ENCODE data around the gene GIN1. TPM values are rescaled to one million over a fixed set of nuclear protein-coding genes. Genes with fewer than 3 reads are reported as not detected.
"Not testable (repeated sequence)": the region's sequence is repeated elsewhere in the genome, so short reads cannot be mapped to it uniquely, and the experiment has no call there.

Gene GIN1
- total and polyA plus RNA-seq, 4 experiments from 2014 or later = 10.0 to 15.2 (median 12.5) TPM

- peaks cover 0 to 3% of the 10 kb centered on the region in 2 donors for H3K36me3 Mint-ChIP-seq
Observed at GRCh38 chr5:103057208-103058130, 62.5 kb downstream of the GIN1 start.

GRCh38 chr5:103046706-103047105 lies 73.2 kb downstream of the GIN1 start:
- intact Hi-C loops (cut with micrococcal nuclease); H3K9me3 Mint-ChIP-seq: not testable (repeated sequence)

More at GRCh38 chr5:103057208-103058130, 62.5 kb downstream of the GIN1 start:
- Histone ChIP-seq H3K27me3 (ENCODE audit: insufficient read depth, low read length) (no peaks in the 10 kb centered on the region), H3K4me3 (ENCODE audit: low read length in 2 of 2) (no peak overlapping the region), H3K27ac (ENCODE audit: low read depth, low read length) (no peak overlapping the region), H3K9me3 (ENCODE audit: control insufficient read depth in 1 of 2, low read length in 2 of 2) (no peaks in the 10 kb centered on the region), H3K4me1 (ENCODE audit: insufficient read depth, low read length) (no peaks in the 10 kb centered on the region), H3K36me3 (ENCODE audit: insufficient read depth, low read length) (no peaks in the 10 kb centered on the region)
- H3K4me1 Mint-ChIP-seq = peaks cover 0 to 12% (median 0%) of the 10 kb centered on the region in 4 donors
- H3K27ac Mint-ChIP-seq = no peak overlapping the region
- CTCF ChIA-PET (ENCODE audit: partially characterized antibody) = interaction anchor here (0.5 kb wide), 1 partner anchor 106 kb away, joined by 5 read pairs; no protein-coding TSS in a partner anchor
- no peak for DNase-seq
- intact Hi-C loops (cut with micrococcal nuclease) = no loop called here
- peaks cover 0 to 9% (median 2%) of the 10 kb centered on the region in 8 donors for H3K9me3 Mint-ChIP-seq
- peak overlapping the region in 2 of 8 donors; percentile 23 to 27 for H3K4me3 Mint-ChIP-seq
- H3K27me3 Mint-ChIP-seq = peaks cover 0 to 3% of the 10 kb centered on the region in 2 donors
- POLR2A ChIA-PET (ENCODE audit: partially characterized antibody) = no interaction called here

GRCh38 chr5:103041071-103041676 lies 78.8 kb downstream of the GIN1 start:
- Mint-ChIP-seq H3K27me3 (peaks cover 3 to 4% of the 10 kb centered on the region in 2 donors), H3K4me3 (no peak overlapping the region), H3K27ac (no peak overlapping the region), H3K4me1 (no peaks in the 10 kb centered on the region), H3K9me3 (no peaks in the 10 kb centered on the region), H3K36me3 (no peaks in the 10 kb centered on the region)
- no peaks in the 10 kb centered on the region for H3K9me3 ChIP-seq (ENCODE audit: control insufficient read depth in 1 of 2, low read length in 2 of 2)
- H3K36me3 ChIP-seq (ENCODE audit: insufficient read depth, low read length) = no peaks in the 10 kb centered on the region
- no peaks in the 10 kb centered on the region for H3K4me1 ChIP-seq (ENCODE audit: insufficient read depth, low read length)
- H3K27ac ChIP-seq (ENCODE audit: low read depth, low read length) = no peak overlapping the region
- POLR2A ChIA-PET (ENCODE audit: partially characterized antibody) = no interaction called here
- CTCF ChIA-PET (ENCODE audit: partially characterized antibody) = interaction anchor here (1.3 kb wide), 1 partner anchor 10 kb away, joined by 3 read pairs; no protein-coding TSS in a partner anchor
- peak in 1 of 5 donors; percentile 9 for DNase-seq
- H3K4me3 ChIP-seq (ENCODE audit: low read length in 2 of 2) = no peak overlapping the region
- H3K27me3 ChIP-seq (ENCODE audit: insufficient read depth, low read length) = no peaks in the 10 kb centered on the region
- intact Hi-C loops (cut with micrococcal nuclease) = loop anchor here (2.0 to 5.0 kb wide), 3 partner anchors 96 to 360 kb away; no protein-coding TSS in a partner anchor

More at GRCh38 chr5:103046706-103047105, 73.2 kb downstream of the GIN1 start:
- CTCF ChIA-PET (ENCODE audit: partially characterized antibody); H3K4me1 Mint-ChIP-seq; H3K27ac Mint-ChIP-seq; H3K4me3 Mint-ChIP-seq; H3K4me1 ChIP-seq (ENCODE audit: insufficient read depth, low read length); H3K4me3 ChIP-seq (ENCODE audit: low read length in 2 of 2); H3K9me3 ChIP-seq (ENCODE audit: control insufficient read depth in 1 of 2, low read length in 2 of 2); H3K36me3 Mint-ChIP-seq; H3K27me3 ChIP-seq (ENCODE audit: insufficient read depth, low read length); H3K36me3 ChIP-seq (ENCODE audit: insufficient read depth, low read length); POLR2A ChIA-PET (ENCODE audit: partially characterized antibody); H3K27ac ChIP-seq (ENCODE audit: low read depth, low read length); DNase-seq; H3K27me3 Mint-ChIP-seq: not testable (repeated sequence)

- intact Hi-C loops (cut with micrococcal nuclease) = no loop called here
- no peak overlapping the region for H3K4me3 ChIP-seq (ENCODE audit: low read length in 2 of 2)
- Mint-ChIP-seq H3K27me3 (peaks cover 0 to 5% of the 10 kb centered on the region in 2 donors), H3K9me3 (no peaks in the 10 kb centered on the region), H3K4me3 (no peak overlapping the region), H3K36me3 (peaks cover 0 to 3% of the 10 kb centered on the region in 2 donors), H3K27ac (no peak overlapping the region), H3K4me1 (no peaks in the 10 kb centered on the region)
- no peaks in the 10 kb centered on the region for H3K4me1 ChIP-seq (ENCODE audit: insufficient read depth, low read length)
- ChIA-PET POLR2A (ENCODE audit: partially characterized antibody) (no interaction called here), CTCF (ENCODE audit: partially characterized antibody) (no interaction called here)
- no peaks in the 10 kb centered on the region for H3K9me3 ChIP-seq (ENCODE audit: control insufficient read depth in 1 of 2, low read length in 2 of 2)
- DNase-seq = no peak
- no peak overlapping the region for H3K27ac ChIP-seq (ENCODE audit: low read depth, low read length)
- no peaks in the 10 kb centered on the region for H3K36me3 ChIP-seq (ENCODE audit: insufficient read depth, low read length)
- no peaks in the 10 kb centered on the region for H3K27me3 ChIP-seq (ENCODE audit: insufficient read depth, low read length)
Observed at GRCh38 chr5:103037673-103038455, 82.1 kb downstream of the GIN1 start.

- no peak overlapping the region for H3K27ac ChIP-seq (ENCODE audit: low read depth, low read length)
- Mint-ChIP-seq H3K27ac (no peak overlapping the region), H3K27me3 (peaks cover 0 to 3% of the 10 kb centered on the region in 2 donors), H3K36me3 (peaks cover 6 to 7% of the 10 kb centered on the region in 2 donors), H3K9me3 (no peaks in the 10 kb centered on the region), H3K4me1 (no peaks in the 10 kb centered on the region), H3K4me3 (no peak overlapping the region)
- H3K4me3 ChIP-seq (ENCODE audit: low read length in 2 of 2) = no peak overlapping the region
- no peaks in the 10 kb centered on the region for H3K36me3 ChIP-seq (ENCODE audit: insufficient read depth, low read length)
- ChIA-PET POLR2A (ENCODE audit: partially characterized antibody) (no interaction called here), CTCF (ENCODE audit: partially characterized antibody) (interaction anchor here (1.5 kb wide), 1 partner anchor 103 kb away, joined by 8 read pairs; no protein-coding TSS in a partner anchor)
- H3K4me1 ChIP-seq (ENCODE audit: insufficient read depth, low read length) = no peaks in the 10 kb centered on the region
- no peaks in the 10 kb centered on the region for H3K9me3 ChIP-seq (ENCODE audit: control insufficient read depth in 1 of 2, low read length in 2 of 2)
- no peaks in the 10 kb centered on the region for H3K27me3 ChIP-seq (ENCODE audit: insufficient read depth, low read length)
- intact Hi-C loops (cut with micrococcal nuclease) = no loop called here
- DNase-seq = no peak
Observed at GRCh38 chr5:103036601-103037000, 83.3 kb downstream of the GIN1 start.

Other genes starting within 250 kb of the GIN1 start
- 10 to 100 TPM; 64.1 to 66.5 TPM for gene PPIP5K2, start 163 bp upstream of the GIN1 start, total RNA-seq
- 10 to 100 TPM; 21.1 to 22.5 TPM for gene PPIP5K2, start 163 bp upstream of the GIN1 start, polyA plus RNA-seq
- 1 to 10 TPM; 2.9 to 3.4 TPM for gene MACIR, start 138.6 kb upstream of the GIN1 start, total RNA-seq
- gene MACIR, start 138.6 kb upstream of the GIN1 start, polyA plus RNA-seq = 1 to 10 TPM; 2.1 to 4.3 TPM

All from CD4-positive, alpha-beta memory T cell (primary cell).